Fibroblast of lung (primary cell): ENCODE measurements around the gene LSAMP. TPM values are rescaled to one million over a fixed set of nuclear protein-coding genes. Genes with fewer than 3 reads are reported as not detected.

Experiments used
- DNase-seq, 2 donors: peaks; one replicate each; pipeline versions ENCODE4 v3.0.0 to v3.0.0-alpha.2; 2010; ENCODE audit warnings: low read depth in 2 of 2
- H2AFZ ChIP-seq: 2 replicates; pipeline ENCODE4 v1.5.1; 2012; ENCODE audit warnings: low read length, control low read depth, inconsistent platforms
- H3K27ac ChIP-seq: 2 replicates; pipeline ENCODE4 v1.5.1; 2011; ENCODE audit warnings: low read length, control low read depth; ENCODE audit not compliant: insufficient read depth
- H3K27me3 ChIP-seq: 2 replicates; pipeline ENCODE4 v1.5.1; 2011; ENCODE audit warnings: mild to moderate bottlenecking, low read length; ENCODE audit not compliant: control insufficient read depth, insufficient read depth
- H3K36me3 ChIP-seq: 2 replicates; pipeline ENCODE4 v1.5.1; 2011; ENCODE audit warnings: low read length; ENCODE audit not compliant: control insufficient read depth, insufficient read depth
- H3K4me1 ChIP-seq: 2 replicates; pipeline ENCODE4 v1.5.1; 2011; ENCODE audit warnings: low read length; ENCODE audit not compliant: control insufficient read depth, insufficient read depth; ENCODE audit errors: extremely low read depth
- H3K4me2 ChIP-seq: 2 replicates; pipeline ENCODE4 v1.5.1; 2011; ENCODE audit warnings: low read length, control low read depth; ENCODE audit not compliant: insufficient read depth; ENCODE audit errors: extremely low read depth
- H3K4me3 ChIP-seq, 4 experiments: fragments of 200-600 bp in 1 of 4; sonication (generic) in 1 of 4; replicated peaks in 1 of 4; 2 replicates each; pipeline ENCODE4 v1.5.1; 2011 to 2016; ENCODE audit warnings: low read length in 4 of 4, low read depth in 3 of 4, mild to moderate bottlenecking in 3 of 4, control low read depth in 2 of 4, inconsistent platforms in 1 of 4, mixed read lengths in 1 of 4; ENCODE audit not compliant: insufficient read depth in 1 of 4; ENCODE audit errors: control extremely low read depth in 1 of 4
- H3K79me2 ChIP-seq: 2 replicates; pipeline ENCODE4 v1.5.1; 2012; ENCODE audit warnings: mild to moderate bottlenecking, low read length, inconsistent platforms; ENCODE audit not compliant: control insufficient read depth, insufficient read depth
- H3K9ac ChIP-seq: 2 replicates; pipeline ENCODE4 v1.5.1; 2011; ENCODE audit warnings: mild to moderate bottlenecking, low read length, control low read depth; ENCODE audit not compliant: insufficient read depth
- H3K9me3 ChIP-seq: 2 replicates; pipeline ENCODE4 v1.5.1; 2012; ENCODE audit warnings: low read depth, low read length; ENCODE audit not compliant: control insufficient read depth, insufficient read depth
- H4K20me1 ChIP-seq: 2 replicates; pipeline ENCODE4 v1.5.1; 2011; ENCODE audit warnings: low read length; ENCODE audit not compliant: control insufficient read depth, insufficient read depth; ENCODE audit errors: extremely low read depth
- CTCF ChIP-seq, 2 donors: IDR thresholded peaks in 1 of 2; conservative IDR thresholded peaks in 1 of 2; 1 replicate in 1 of 2; 2 replicates in 1 of 2; pipeline ENCODE4 v1.5.1; 2011 to 2012; ENCODE audit warnings: low read length in 2 of 2, control low read depth in 1 of 2, inconsistent platforms in 1 of 2, low read depth in 1 of 2, mild to moderate bottlenecking in 1 of 2
- EZH2 ChIP-seq: IDR thresholded peaks from 2 replicates; pipeline ENCODE4 v1.5.1; 2012; ENCODE audit warnings: low read length, control low read depth, mild to moderate bottlenecking; ENCODE audit errors: missing control alignments
- polyA plus RNA-seq, 2 donors: library from polyadenylated mRNA; depleted of rRNA in 1 of 2; stranded (reverse) in 1 of 2; unstranded in 1 of 2; fragments of >200 nt; gene quantifications; 2 replicates each; pipeline ENCODE4 v1.2.1, GENCODE V29; 2011 to 2012; ENCODE audit warnings: missing spikeins in 1 of 2
- total RNA-seq: library from RNA; depleted of rRNA; stranded (reverse); fragments of >200 nt; gene quantifications from 2 replicates; pipeline ENCODE4 v1.2.1, GENCODE V29; 2014

The LSAMP gene
- total and polyA plus RNA-seq, 2 donors (not counting 1 experiment from before 2014, with no cell fraction given), result 4.8 to 5.9 TPM

DNA sequence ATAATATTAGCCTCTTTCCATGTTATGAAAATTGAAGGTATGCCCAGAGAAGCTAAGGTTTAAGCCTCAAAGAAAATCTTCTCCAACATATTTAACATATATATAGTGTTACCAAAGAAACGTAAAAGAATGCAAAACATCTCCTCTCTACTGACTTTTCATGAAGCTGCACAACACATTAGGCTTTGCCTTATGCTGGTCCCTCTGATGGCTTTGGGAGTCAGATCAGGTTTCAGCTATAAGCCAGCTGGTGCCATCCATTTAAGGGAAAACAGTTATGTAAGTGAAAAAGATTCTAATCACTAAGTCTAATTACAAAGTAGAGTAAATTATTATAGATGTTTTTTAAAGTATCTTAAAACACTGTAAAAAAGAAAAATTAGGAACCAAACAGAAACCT lies 410.5 kb downstream of the LSAMP start:
- H3K27me3 ChIP-seq, result no peaks in the 10 kb centered on the region
- no peak overlapping the region for H2AFZ ChIP-seq
- H3K4me1 ChIP-seq, result no peaks in the 10 kb centered on the region
- H3K9ac ChIP-seq, result no peak overlapping the region
- no peak for DNase-seq
- H3K4me2 ChIP-seq, result no peak overlapping the region
- no peak for TF ChIP-seq EZH2
- no peak for TF ChIP-seq CTCF (conservative IDR thresholded peaks at IDR 0.05 in 1 of 2, IDR thresholded peaks at IDR 0.05 in 1 of 2; ENCODE audit: low read depth in 1 of 2, low read length in 2 of 2)
- H3K4me3 ChIP-seq, result no peak overlapping the region
- no peaks in the 10 kb centered on the region for H3K9me3 ChIP-seq
- no peaks in the 10 kb centered on the region for H3K79me2 ChIP-seq
- H3K27ac ChIP-seq, result no peak overlapping the region
- H4K20me1 ChIP-seq, result no peaks in the 10 kb centered on the region
- no peaks in the 10 kb centered on the region for H3K36me3 ChIP-seq

DNA sequence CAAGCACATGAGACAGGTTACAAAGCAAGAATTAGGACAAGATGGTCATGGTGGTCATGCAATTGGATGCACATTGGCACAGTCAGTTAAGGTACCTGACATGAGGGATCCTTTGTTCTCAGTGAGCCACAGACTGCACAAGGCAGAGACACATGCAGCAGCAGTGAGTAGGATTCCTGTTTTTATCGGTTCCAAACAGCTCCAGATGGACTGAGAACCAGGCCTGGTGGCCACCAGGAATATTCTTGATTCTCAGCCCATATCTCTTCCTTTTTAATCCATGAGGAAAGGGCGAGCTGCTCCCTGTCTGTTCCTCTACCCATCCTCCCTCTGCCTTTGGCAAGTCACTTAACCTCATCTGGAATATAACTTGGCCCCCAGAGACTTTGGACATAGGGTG lies 411.2 kb downstream of the LSAMP start:
- DNase-seq, result no peak
- H3K36me3 ChIP-seq, result no peaks in the 10 kb centered on the region
- H3K9ac ChIP-seq, result no peak overlapping the region
- no peaks in the 10 kb centered on the region for H3K79me2 ChIP-seq
- TF ChIP-seq EZH2 (no peak), CTCF (conservative IDR thresholded peaks at IDR 0.05 in 1 of 2, IDR thresholded peaks at IDR 0.05 in 1 of 2; ENCODE audit: low read depth in 1 of 2, low read length in 2 of 2) (no peak)
- no peaks in the 10 kb centered on the region for H4K20me1 ChIP-seq
- H3K27ac ChIP-seq, result no peak overlapping the region
- H3K4me1 ChIP-seq, result no peaks in the 10 kb centered on the region
- H3K9me3 ChIP-seq, result no peaks in the 10 kb centered on the region
- no peak overlapping the region for H3K4me2 ChIP-seq
- no peaks in the 10 kb centered on the region for H3K27me3 ChIP-seq
- H3K4me3 ChIP-seq, result no peak overlapping the region
- H2AFZ ChIP-seq, result no peak overlapping the region

- Histone ChIP-seq H3K9me3 (no peaks in the 10 kb centered on the region), H3K27ac (no peak overlapping the region), H3K4me1 (no peaks in the 10 kb centered on the region), H3K9ac (no peak overlapping the region), H3K4me3 (no peak overlapping the region), H3K79me2 (no peaks in the 10 kb centered on the region), H3K27me3 (no peaks in the 10 kb centered on the region), H2AFZ (no peak overlapping the region), H4K20me1 (no peaks in the 10 kb centered on the region), H3K4me2 (no peak overlapping the region), H3K36me3 (no peaks in the 10 kb centered on the region)
- DNase-seq, result no peak
- TF ChIP-seq EZH2 (no peak), CTCF (conservative IDR thresholded peaks at IDR 0.05 in 1 of 2, IDR thresholded peaks at IDR 0.05 in 1 of 2; ENCODE audit: low read depth in 1 of 2, low read length in 2 of 2) (no peak)
Observed at GRCh38 chr3:116033516-116033915, 411.8 kb downstream of the LSAMP start.
